Measurements from ENCODE around the gene HTR5A. TPM values are rescaled to one million over a fixed set of nuclear protein-coding genes. Genes with fewer than 3 reads are reported as not detected.

Gene HTR5A
- total RNA-seq, 1 donor from 2014 or later, result not detected

- no peaks in the 10 kb centered on the region for H3K27me3 Mint-ChIP-seq (ENCODE audit: insufficient read depth)
- H3K4me1 Mint-ChIP-seq (ENCODE audit: low read depth), result no peaks in the 10 kb centered on the region
- H3K4me3 Mint-ChIP-seq, result no peak overlapping the region
- H3K27ac Mint-ChIP-seq, result no peak overlapping the region
- no peaks in the 10 kb centered on the region for H3K9me3 Mint-ChIP-seq
- intact Hi-C loops (cut with micrococcal nuclease), result no loop called here
- no peaks in the 10 kb centered on the region for H3K36me3 Mint-ChIP-seq (ENCODE audit: low read depth)
- no peak for DNase-seq (ENCODE audit: low spot score)
These were observed 59.7 kb downstream of the HTR5A start for GRCh38 chr7:155129789-155130188.

GRCh38 chr7:155130493-155130892 lies 60.4 kb downstream of the HTR5A start:
- intact Hi-C loops (cut with micrococcal nuclease), result no loop called here
- Mint-ChIP-seq H3K4me1 (ENCODE audit: low read depth) (no peaks in the 10 kb centered on the region), H3K36me3 (ENCODE audit: low read depth) (no peaks in the 10 kb centered on the region), H3K27me3 (ENCODE audit: insufficient read depth) (no peaks in the 10 kb centered on the region), H3K9me3 (no peaks in the 10 kb centered on the region), H3K4me3 (no peak overlapping the region), H3K27ac (no peak overlapping the region)
- no peak for DNase-seq (ENCODE audit: low spot score)

GRCh38 chr7:155131090-155131489 lies 61.0 kb downstream of the HTR5A start:
- DNase-seq (ENCODE audit: low spot score), result no peak
- no peak overlapping the region for H3K4me3 Mint-ChIP-seq
- H3K9me3 Mint-ChIP-seq, result no peaks in the 10 kb centered on the region
- H3K4me1 Mint-ChIP-seq (ENCODE audit: low read depth), result no peaks in the 10 kb centered on the region
- no peaks in the 10 kb centered on the region for H3K27me3 Mint-ChIP-seq (ENCODE audit: insufficient read depth)
- intact Hi-C loops (cut with micrococcal nuclease), result no loop called here
- H3K36me3 Mint-ChIP-seq (ENCODE audit: low read depth), result no peaks in the 10 kb centered on the region
- no peak overlapping the region for H3K27ac Mint-ChIP-seq

- Mint-ChIP-seq H3K27ac (no peak overlapping the region), H3K36me3 (ENCODE audit: low read depth) (no peaks in the 10 kb centered on the region), H3K9me3 (no peaks in the 10 kb centered on the region), H3K27me3 (ENCODE audit: insufficient read depth) (no peaks in the 10 kb centered on the region), H3K4me1 (ENCODE audit: low read depth) (no peaks in the 10 kb centered on the region), H3K4me3 (no peak overlapping the region)
- no peak for DNase-seq (ENCODE audit: low spot score)
- intact Hi-C loops (cut with micrococcal nuclease), result no loop called here
These were observed 62.3 kb downstream of the HTR5A start for GRCh38 chr7:155132431-155132830.

- Mint-ChIP-seq H3K9me3 (no peaks in the 10 kb centered on the region), H3K4me3 (no peak overlapping the region), H3K27me3 (ENCODE audit: insufficient read depth) (peaks cover 8% of the 10 kb centered on the region), H3K27ac (no peak overlapping the region), H3K36me3 (ENCODE audit: low read depth) (no peaks in the 10 kb centered on the region), H3K4me1 (ENCODE audit: low read depth) (no peaks in the 10 kb centered on the region)
- DNase-seq (ENCODE audit: low spot score), result no peak
- intact Hi-C loops (cut with micrococcal nuclease), result no loop called here
These were observed 66.6 kb downstream of the HTR5A start for GRCh38 chr7:155136619-155137243.

Other genes with a start within 250 kb of the HTR5A start
- gene PAXIP1, start 67.2 kb upstream of the HTR5A start, total RNA-seq, result 36.2 and 39.6 TPM in 2 replicates
- gene INSIG1, start 227.6 kb downstream of the HTR5A start, total RNA-seq, result 87.7 and 89.9 TPM in 2 replicates